GM23248 (cell line): ENCODE measurements around the gene EFCAB7. TPM values are rescaled to one million over a fixed set of nuclear protein-coding genes. Genes with fewer than 3 reads are reported as not detected.

Experiments
- DNase-seq: peaks from one replicate; pipeline ENCODE4 v3.0.0-alpha.2; 2015
- H2AFZ ChIP-seq: fragments of 200-600 bp; sonication (generic); 2 replicates; pipeline ENCODE4 v1.6.1; 2016; ENCODE audit warnings: antibody characterized with exemption
- H3F3A ChIP-seq: fragments of 200-600 bp; sonication (generic); 2 replicates; pipeline ENCODE4 v1.6.1; 2016; ENCODE audit warnings: mild to moderate bottlenecking, antibody characterized with exemption, mixed run types; ENCODE audit not compliant: insufficient read depth
- H3K27ac ChIP-seq: fragments of 200-600 bp; sonication (generic); 2 replicates; pipeline ENCODE4 v1.5.1; 2016; ENCODE audit warnings: mild to moderate bottlenecking
- H3K27me3 ChIP-seq: fragments of 200-600 bp; sonication (generic); replicated peaks from 2 replicates; pipeline ENCODE4 v1.6.1; 2016; ENCODE audit warnings: mild to moderate bottlenecking; ENCODE audit not compliant: insufficient read depth
- H3K36me3 ChIP-seq: fragments of 200-600 bp; sonication (generic); 2 replicates; pipeline ENCODE4 v1.6.1; 2016; ENCODE audit warnings: low read depth, mild to moderate bottlenecking
- H3K4me1 ChIP-seq: fragments of 200-600 bp; sonication (generic); 2 replicates; pipeline ENCODE4 v1.6.1; 2016; ENCODE audit warnings: mild to moderate bottlenecking; ENCODE audit not compliant: insufficient read depth
- H3K4me2 ChIP-seq: fragments of 200-600 bp; sonication (generic); one replicate; pipeline ENCODE4 v1.6.1; 2016; ENCODE audit warnings: mild to moderate bottlenecking; ENCODE audit not compliant: unreplicated experiment
- H3K4me3 ChIP-seq: fragments of 200-600 bp; sonication (generic); 2 replicates; pipeline ENCODE4 v1.5.1; 2016; ENCODE audit warnings: mild to moderate bottlenecking
- H3K79me2 ChIP-seq: fragments of 200-600 bp; sonication (generic); 2 replicates; pipeline ENCODE4 v1.6.1; 2016; ENCODE audit warnings: mild to moderate bottlenecking; ENCODE audit not compliant: insufficient read depth
- H3K9ac ChIP-seq: fragments of 200-600 bp; sonication (generic); 2 replicates; pipeline ENCODE4 v1.6.1; 2016; ENCODE audit warnings: mild to moderate bottlenecking
- H3K9me2 ChIP-seq: fragments of 200-600 bp; sonication (generic); 2 replicates; pipeline ENCODE4 v1.6.1; 2016; ENCODE audit warnings: mixed run types, mild to moderate bottlenecking, moderate library complexity; ENCODE audit not compliant: insufficient read depth
- H3K9me3 ChIP-seq: fragments of 200-600 bp; sonication (generic); one replicate; pipeline ENCODE4 v1.6.1; 2017; ENCODE audit warnings: low read depth
- H4K20me1 ChIP-seq: fragments of 200-600 bp; sonication (generic); 2 replicates; pipeline ENCODE4 v1.6.0; 2016; ENCODE audit not compliant: insufficient read depth
- EZH2 ChIP-seq: fragments of 200-600 bp; sonication (generic); IDR thresholded peaks from 2 replicates; pipeline ENCODE4 v1.6.1; 2018; ENCODE audit warnings: antibody characterized with exemption, mild to moderate bottlenecking; ENCODE audit not compliant: insufficient read depth, poor library complexity, severe bottlenecking
- EZH2phosphoT487 ChIP-seq: fragments of 200-600 bp; sonication (generic); IDR thresholded peaks from 2 replicates; pipeline ENCODE4 v1.6.1; 2018; ENCODE audit warnings: antibody characterized with exemption, moderate library complexity, mild to moderate bottlenecking, low read depth; ENCODE audit not compliant: insufficient read depth
- WGBS, 2 experiments: methylation state at CpG; one replicate each; pipeline ENCODE4 v1.1.6; 2015 to 2017; ENCODE audit warnings: low lambda C conversion rate in 2 of 2, low coverage in 1 of 2; ENCODE audit errors: missing lambda C conversion rate in 2 of 2; 5-methylcytosine and 5-hydroxymethylcytosine counted together
- in situ Hi-C: fragments of 300-500 bp; cut with MboI; formaldehyde crosslinking; loops from 2 replicates; pipeline ENCODE4 v1.15.0; 2020
- polyA plus RNA-seq: library from polyadenylated mRNA; unstranded; fragments of >200 nt; fragmentation: Nextera tagmentation; extraction: Ambion mirVana; gene quantifications from 2 replicates; pipeline ENCODE4 v1.2.1, GENCODE V29; 2016
- total RNA-seq: library from RNA; depleted of rRNA; stranded (reverse); fragments of >200 nt; shearing (Covaris generic); gene quantifications from 2 replicates; pipeline ENCODE4 v1.2.3, GENCODE V29; 2014

EFCAB7 gene
- total and polyA plus RNA-seq, 2 experiments from 2014 or later, result 6.2 to 37.5 TPM

DNA sequence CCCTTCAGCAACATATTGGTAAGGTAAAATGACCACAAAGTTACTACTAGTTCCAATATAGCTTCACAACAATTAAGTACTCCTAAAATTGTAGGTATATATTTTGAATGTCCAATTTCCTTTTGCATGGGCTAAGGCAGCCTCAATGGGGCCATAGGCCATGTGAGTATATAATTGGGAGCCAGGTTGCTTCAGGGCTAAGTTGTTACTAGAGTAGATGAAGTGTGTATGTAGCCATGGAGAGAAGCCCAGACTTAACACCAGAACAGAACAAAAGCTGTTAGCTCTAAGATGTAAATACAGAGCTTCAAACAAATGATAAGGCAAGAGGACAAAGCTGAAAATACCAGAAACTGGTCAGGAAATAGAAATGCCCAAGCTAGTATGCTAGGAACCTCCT is 16.5 kb upstream of the EFCAB7 start:
- Histone ChIP-seq H3K79me2 (no peaks in the 10 kb centered on the region), H3K9ac (no peak overlapping the region), H3K27me3 (no peaks in the 10 kb centered on the region), H3K4me1 (no peaks in the 10 kb centered on the region), H3K27ac (no peak overlapping the region), H2AFZ (no peak overlapping the region), H3K36me3 (peaks cover 7% of the 10 kb centered on the region; the same call in 1 of the 2 replicates), H3K4me3 (no peak overlapping the region), H4K20me1 (no peaks in the 10 kb centered on the region), H3K9me3 (no peaks in the 10 kb centered on the region), H3K4me2 (no peak overlapping the region), H3K9me2 (no peaks in the 10 kb centered on the region), H3F3A (no peaks in the 10 kb centered on the region)
- no peak for DNase-seq
- in situ Hi-C loops, result no loop called here
- no peak for TF ChIP-seq EZH2
- TF ChIP-seq EZH2phosphoT487, result no peak

DNA sequence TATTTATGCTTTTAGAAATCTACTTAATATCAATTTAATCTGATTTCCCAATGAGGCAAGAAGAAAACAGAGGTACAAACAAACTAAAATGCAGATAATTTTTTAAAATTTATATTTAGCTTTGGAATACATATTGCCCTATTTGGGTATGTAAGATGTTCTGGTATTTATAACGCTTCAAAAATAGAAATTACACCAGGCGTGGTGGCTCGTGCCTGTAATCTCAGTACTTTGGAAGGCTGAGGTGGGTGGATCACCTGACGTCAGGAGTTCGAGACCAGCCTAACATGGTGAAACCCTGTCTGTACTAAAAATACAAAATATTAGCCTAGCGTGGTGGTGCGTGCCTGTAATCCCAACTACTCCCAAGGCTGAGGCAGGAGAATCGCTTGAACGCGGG is 13.6 kb upstream of the EFCAB7 start:
- Histone ChIP-seq H2AFZ (no peak overlapping the region), H3K27ac (no peak overlapping the region), H3K79me2 (no peaks in the 10 kb centered on the region), H3K9me3 (no peaks in the 10 kb centered on the region), H4K20me1 (no peaks in the 10 kb centered on the region), H3K4me2 (no peak overlapping the region), H3K4me3 (no peak overlapping the region), H3K27me3 (no peaks in the 10 kb centered on the region), H3F3A (no peaks in the 10 kb centered on the region), H3K36me3 (peaks cover 7% of the 10 kb centered on the region; the same call in 1 of the 2 replicates), H3K4me1 (no peaks in the 10 kb centered on the region), H3K9me2 (no peaks in the 10 kb centered on the region), H3K9ac (no peak overlapping the region)
- no peak for DNase-seq
- WGBS, 2 experiments, result 86 to 87% methylated on average over 10 of the region's 10 CpGs
- TF ChIP-seq EZH2 (no peak), EZH2phosphoT487 (no peak)
- in situ Hi-C loops, result no loop called here

DNA sequence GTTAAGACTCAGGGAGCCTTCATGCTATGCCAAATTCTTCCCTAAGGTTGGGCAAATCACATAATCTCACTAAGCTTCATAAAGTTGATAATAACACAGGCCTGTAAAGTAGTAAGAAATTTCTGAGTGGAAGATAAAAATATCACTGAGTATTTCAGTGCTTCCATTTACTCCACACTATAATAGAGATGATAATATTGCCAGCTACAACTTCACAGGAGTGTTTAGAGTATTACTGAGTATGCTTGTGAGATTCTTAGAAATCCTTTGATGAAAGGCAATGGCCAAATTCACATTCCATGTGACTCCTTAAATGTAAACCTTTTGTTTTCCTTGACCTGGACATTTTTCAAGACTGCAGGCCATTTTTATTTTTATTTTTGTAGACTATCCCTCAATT is 10.7 kb upstream of the EFCAB7 start:
- TF ChIP-seq EZH2 (no peak), EZH2phosphoT487 (no peak)
- H3K27me3 ChIP-seq, result no peaks in the 10 kb centered on the region
- DNase-seq, result no peak
- no peaks in the 10 kb centered on the region for H3K9me3 ChIP-seq
- H3K4me3 ChIP-seq, result no peak overlapping the region
- in situ Hi-C loops, result no loop called here
- H4K20me1 ChIP-seq, result no peaks in the 10 kb centered on the region
- H3K36me3 ChIP-seq, result peaks cover 4% of the 10 kb centered on the region; the same call in 1 of the 2 replicates
- no peak overlapping the region for H3K4me2 ChIP-seq
- H3K9ac ChIP-seq, result no peak overlapping the region
- H3K27ac ChIP-seq, result no peak overlapping the region
- no peaks in the 10 kb centered on the region for H3K79me2 ChIP-seq
- no peaks in the 10 kb centered on the region for H3F3A ChIP-seq
- H3K4me1 ChIP-seq, result no peaks in the 10 kb centered on the region
- H3K9me2 ChIP-seq, result no peaks in the 10 kb centered on the region
- no peak overlapping the region for H2AFZ ChIP-seq

DNA sequence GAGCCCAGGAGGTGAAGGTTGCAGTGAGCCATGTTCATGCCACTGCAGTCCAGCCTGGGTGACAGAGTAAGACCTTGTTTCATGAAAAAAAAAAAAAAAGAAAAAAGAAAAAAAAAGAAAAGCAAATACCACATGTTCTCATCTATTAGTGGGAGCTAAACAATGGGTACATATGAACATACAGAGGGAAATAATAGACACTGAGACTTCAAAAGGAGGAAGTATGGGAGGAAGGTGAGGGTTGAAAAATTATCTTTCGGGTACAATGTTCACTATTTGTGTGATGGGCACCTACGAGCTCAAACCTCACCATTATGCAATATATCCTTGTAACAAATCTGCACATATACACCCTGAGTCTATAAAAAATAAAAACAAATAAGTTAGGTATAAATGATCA is 6.7 kb upstream of the EFCAB7 start:
- H3K9me3 ChIP-seq, result no peaks in the 10 kb centered on the region
- 80 to 84% methylated on average over 2 of the region's 2 CpGs for WGBS, 2 experiments
- no peaks in the 10 kb centered on the region for H3F3A ChIP-seq
- no peak overlapping the region for H3K4me2 ChIP-seq
- TF ChIP-seq EZH2phosphoT487 (no peak), EZH2 (no peak)
- no peak overlapping the region for H2AFZ ChIP-seq
- no peak for DNase-seq
- no peaks in the 10 kb centered on the region for H3K27me3 ChIP-seq
- H3K36me3 ChIP-seq, result no peaks in the 10 kb centered on the region
- no peaks in the 10 kb centered on the region for H3K9me2 ChIP-seq
- no peak overlapping the region for H3K4me3 ChIP-seq
- H4K20me1 ChIP-seq, result no peaks in the 10 kb centered on the region
- peaks cover 29% of the 10 kb centered on the region for H3K79me2 ChIP-seq
- no peak overlapping the region for H3K9ac ChIP-seq
- no peak overlapping the region for H3K27ac ChIP-seq
- no peaks in the 10 kb centered on the region for H3K4me1 ChIP-seq
- in situ Hi-C loops, result no loop called here

DNA sequence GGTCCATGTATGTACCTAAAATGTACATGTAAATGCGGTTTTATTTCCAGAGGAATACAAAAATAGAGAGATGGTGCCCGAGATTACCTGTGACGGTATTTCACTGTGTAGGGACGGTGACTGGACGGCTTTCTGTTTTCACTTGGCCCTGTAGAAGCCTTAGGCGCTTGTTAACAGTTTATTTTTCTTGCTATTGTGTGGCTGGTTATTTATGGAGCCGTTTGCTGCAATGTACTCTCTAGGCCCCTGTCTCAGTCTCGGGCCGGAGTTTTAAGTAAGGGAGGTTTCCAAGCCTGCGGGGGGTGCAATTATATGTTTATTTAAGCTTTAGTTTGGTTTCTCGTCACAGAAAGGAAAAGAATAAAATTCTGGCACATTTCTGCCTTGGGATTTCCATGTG is 413 bp downstream of the EFCAB7 start:
- Histone ChIP-seq H3K79me2 (peaks cover 57% of the 10 kb centered on the region), H3K36me3 (no peaks in the 10 kb centered on the region), H3K9ac (peak overlapping the region; percentile 93), H3K9me3 (no peaks in the 10 kb centered on the region), H2AFZ (peak overlapping the region; percentile 99), H3K4me1 (peaks cover 13% of the 10 kb centered on the region), H3K4me2 (peak overlapping the region; percentile 89), H3F3A (peaks cover 17% of the 10 kb centered on the region), H4K20me1 (no peaks in the 10 kb centered on the region), H3K27ac (peak overlapping the region; percentile 97), H3K9me2 (no peaks in the 10 kb centered on the region), H3K4me3 (peak overlapping the region; percentile 97), H3K27me3 (no peaks in the 10 kb centered on the region)
- in situ Hi-C loops, result no loop called here
- DNase-seq, result peak; percentile 54
- no peak for TF ChIP-seq EZH2
- TF ChIP-seq EZH2phosphoT487, result no peak
- 0 to 3% methylated on average over 11 of the region's 11 CpGs for WGBS, 2 experiments
